Subcutaneous abdominal adipose tissue (tissue), 5 donors: ENCODE results near the gene ORAI3.

Experiments
- H3K27ac ChIP-seq: one replicate; pipeline ENCODE4 v1.7.0; 2013; ENCODE audit warnings: low read depth, mild to moderate bottlenecking, inconsistent platforms, low read length, moderate library complexity
- H3K27me3 ChIP-seq, 5 donors: one replicate each; pipeline ENCODE4 v1.7.0; 2013; ENCODE audit warnings: low read length in 5 of 5, inconsistent platforms in 1 of 5; ENCODE audit not compliant: control insufficient read depth in 5 of 5, insufficient read depth in 4 of 5
- H3K36me3 ChIP-seq, 5 donors: one replicate each; pipeline ENCODE4 v1.7.0; 2013; ENCODE audit warnings: low read length in 5 of 5; ENCODE audit not compliant: control insufficient read depth in 5 of 5, insufficient read depth in 5 of 5
- H3K4me1 ChIP-seq, 5 donors: one replicate each; pipeline ENCODE4 v1.7.0; 2013; ENCODE audit warnings: low read length in 5 of 5, mild to moderate bottlenecking in 3 of 5, moderate library complexity in 1 of 5; ENCODE audit not compliant: control insufficient read depth in 5 of 5, insufficient read depth in 5 of 5
- H3K4me3 ChIP-seq, 5 donors: one replicate each; pipeline ENCODE4 v1.7.0; 2013; ENCODE audit warnings: low read length in 5 of 5, low read depth in 1 of 5
- H3K9ac ChIP-seq, 5 donors: one replicate each; pipeline ENCODE4 v1.7.0; 2013; ENCODE audit warnings: low read length in 5 of 5, mild to moderate bottlenecking in 4 of 5, moderate library complexity in 3 of 5
- H3K9me3 ChIP-seq, 5 donors: one replicate each; pipeline ENCODE4 v1.7.0; 2013; ENCODE audit warnings: low read length in 5 of 5; ENCODE audit not compliant: control insufficient read depth in 5 of 5
- donor health status: healthy.
- donor health status: healthy.
- donor health status: healthy.
- donor health status: healthy.
- donor health status: healthy.

Gene ORAI3

DNA sequence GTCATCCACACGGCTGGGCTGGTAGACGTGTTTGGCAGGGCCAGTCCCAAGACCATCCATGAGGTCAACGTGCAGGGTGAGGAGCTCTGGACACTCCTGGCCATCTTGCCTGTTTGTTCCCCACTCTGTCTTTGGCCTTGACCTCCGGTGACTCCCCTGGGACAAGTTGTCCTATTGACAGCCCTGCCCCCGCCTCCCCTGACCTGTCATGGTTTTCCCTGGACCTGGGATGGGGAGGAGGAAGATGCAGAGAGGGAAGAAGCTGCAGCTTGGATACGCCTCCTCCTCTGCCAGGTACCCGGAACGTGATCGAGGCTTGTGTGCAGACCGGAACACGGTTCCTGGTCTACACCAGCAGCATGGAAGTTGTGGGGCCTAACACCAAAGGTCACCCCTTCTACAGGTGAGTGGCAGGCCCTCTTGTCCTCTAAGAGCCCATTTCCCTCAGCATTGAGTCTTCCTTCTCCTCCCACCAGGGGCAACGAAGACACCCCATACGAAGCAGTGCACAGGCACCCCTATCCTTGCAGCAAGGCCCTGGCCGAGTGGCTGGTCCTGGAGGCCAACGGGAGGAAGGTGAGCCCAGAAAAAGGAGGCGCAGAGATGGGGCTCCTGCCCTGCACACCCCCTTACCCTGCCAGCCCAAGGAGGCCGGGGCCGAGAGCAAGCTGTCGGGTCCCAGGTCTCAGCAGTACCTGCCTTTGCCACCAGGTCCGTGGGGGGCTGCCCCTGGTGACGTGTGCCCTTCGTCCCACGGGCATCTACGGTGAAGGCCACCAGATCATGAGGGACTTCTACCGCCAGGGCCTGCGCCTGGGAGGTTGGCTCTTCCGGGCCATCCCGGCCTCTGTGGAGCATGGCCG lies 37.5 kb downstream of the ORAI3 start:
- Histone ChIP-seq H3K9me3 (no peaks in the 10 kb centered on the region), H3K27me3 (no peaks in the 10 kb centered on the region), H3K9ac (peak overlapping the region in 2 of 5 donors; percentile 21 to 33), H3K4me3 (peak overlapping the region in 4 of 5 donors; percentile 12 to 73 (median 38)), H3K36me3 (peaks cover 0 to 50% (median 36%) of the 10 kb centered on the region in 5 donors), H3K4me1 (peaks cover 3 to 38% (median 20%) of the 10 kb centered on the region in 5 donors), H3K27ac (peak overlapping the region; percentile 29)

DNA sequence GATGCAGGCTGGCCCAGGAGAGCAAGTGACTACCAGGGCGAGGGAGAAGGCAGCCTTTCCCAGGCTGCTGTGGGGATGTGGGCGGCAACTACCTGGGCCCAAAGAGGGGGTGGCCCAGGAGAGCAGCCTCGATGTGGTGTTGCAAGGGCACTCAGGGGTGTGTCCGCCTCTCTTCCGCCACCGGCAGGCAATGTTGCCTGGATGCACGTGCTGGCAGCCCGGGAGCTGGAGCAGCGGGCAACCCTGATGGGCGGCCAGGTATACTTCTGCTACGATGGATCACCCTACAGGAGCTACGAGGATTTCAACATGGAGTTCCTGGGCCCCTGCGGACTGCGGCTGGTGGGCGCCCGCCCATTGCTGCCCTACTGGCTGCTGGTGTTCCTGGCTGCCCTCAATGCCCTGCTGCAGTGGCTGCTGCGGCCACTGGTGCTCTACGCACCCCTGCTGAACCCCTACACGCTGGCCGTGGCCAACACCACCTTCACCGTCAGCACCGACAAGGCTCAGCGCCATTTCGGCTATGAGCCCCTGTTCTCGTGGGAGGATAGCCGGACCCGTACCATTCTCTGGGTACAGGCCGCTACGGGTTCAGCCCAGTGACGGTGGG lies 38.8 kb downstream of the ORAI3 start:
- Histone ChIP-seq H3K9ac (no peak overlapping the region), H3K27ac (no peak overlapping the region), H3K9me3 (no peaks in the 10 kb centered on the region), H3K36me3 (peaks cover 0 to 39% (median 27%) of the 10 kb centered on the region in 5 donors), H3K27me3 (no peaks in the 10 kb centered on the region), H3K4me3 (no peak overlapping the region), H3K4me1 (peaks cover 3 to 36% (median 17%) of the 10 kb centered on the region in 5 donors)

DNA sequence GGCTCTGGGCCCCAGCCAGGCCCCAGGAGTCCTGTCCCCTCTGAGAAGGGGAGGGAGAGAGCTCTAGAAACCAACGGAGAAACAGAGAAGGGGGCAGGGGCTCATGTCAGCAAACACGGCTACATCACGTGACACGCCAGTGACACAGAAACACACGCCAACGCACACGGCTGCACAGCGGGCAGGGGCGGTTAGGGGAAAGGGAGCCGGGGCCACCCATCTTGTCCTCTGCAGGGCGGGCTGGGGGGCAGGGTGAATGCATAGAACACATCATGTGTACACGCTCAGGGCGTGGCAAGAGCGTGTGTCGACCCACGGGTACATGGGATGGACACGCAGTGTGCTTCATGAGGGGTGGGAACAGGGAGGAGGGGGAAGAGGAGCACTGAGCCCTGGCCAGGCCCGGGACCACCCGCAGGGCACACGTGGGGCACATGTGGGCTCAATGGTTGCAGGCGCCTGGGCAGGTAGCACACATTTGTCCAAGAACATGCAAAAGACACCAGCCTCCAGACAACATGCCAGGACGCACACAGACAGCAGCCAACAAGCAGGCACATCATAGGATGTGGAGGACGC lies 40.7 kb downstream of the ORAI3 start:
- Histone ChIP-seq H3K4me1 (peaks cover 3 to 27% (median 15%) of the 10 kb centered on the region in 5 donors), H3K4me3 (no peak overlapping the region), H3K9ac (no peak overlapping the region), H3K27ac (no peak overlapping the region), H3K9me3 (no peaks in the 10 kb centered on the region), H3K27me3 (no peaks in the 10 kb centered on the region), H3K36me3 (peaks cover 0 to 20% (median 10%) of the 10 kb centered on the region in 5 donors)

DNA sequence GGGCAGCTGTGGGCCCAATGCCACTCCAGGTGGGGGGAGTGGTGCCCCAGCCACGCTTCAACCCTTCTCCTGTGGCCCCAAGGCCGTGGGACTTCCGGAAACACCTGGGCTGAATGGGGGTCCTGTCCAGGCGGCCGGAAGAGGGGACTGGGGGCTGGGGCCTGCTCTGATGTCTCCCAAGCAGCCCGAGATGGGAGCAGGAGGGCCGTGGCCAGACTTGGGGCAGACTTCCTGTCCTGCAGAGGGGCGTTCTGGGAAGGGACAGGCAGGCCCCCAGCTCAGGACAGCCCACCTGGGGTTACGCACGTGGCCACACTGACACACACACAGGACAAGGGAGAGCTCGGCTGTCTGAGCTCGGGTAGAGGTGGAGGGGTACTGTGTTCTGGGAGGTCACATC lies 41.2 kb downstream of the ORAI3 start:
- H3K27ac ChIP-seq: no peak overlapping the region
- no peak overlapping the region for H3K4me3 ChIP-seq
- H3K36me3 ChIP-seq: peaks cover 0 to 20% (median 10%) of the 10 kb centered on the region in 5 donors
- H3K27me3 ChIP-seq: no peaks in the 10 kb centered on the region
- no peak overlapping the region for H3K9ac ChIP-seq
- H3K4me1 ChIP-seq: peaks cover 3 to 22% (median 14%) of the 10 kb centered on the region in 5 donors
- no peaks in the 10 kb centered on the region for H3K9me3 ChIP-seq

DNA sequence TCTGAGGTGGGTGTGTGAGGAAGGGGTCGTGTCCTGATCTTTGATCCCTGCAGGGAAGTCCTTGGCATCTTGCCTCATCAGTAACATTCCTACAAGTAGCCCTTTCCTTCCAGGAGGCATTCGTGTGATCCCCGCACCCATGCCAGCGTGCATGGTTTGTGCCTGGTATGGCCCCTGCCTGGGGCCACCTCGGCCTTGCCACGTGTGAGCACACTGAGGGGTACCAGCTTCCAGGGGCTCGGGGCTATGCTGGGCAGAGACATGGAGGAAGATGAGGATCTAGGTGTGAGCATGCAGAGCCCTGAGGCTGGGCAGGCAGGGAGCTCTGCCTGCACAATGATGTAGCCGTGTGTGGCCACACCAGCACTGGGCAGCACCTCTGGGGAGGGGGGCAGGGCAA lies 42.2 kb downstream of the ORAI3 start:
- Histone ChIP-seq H3K27me3 (no peaks in the 10 kb centered on the region), H3K27ac (no peak overlapping the region), H3K9me3 (no peaks in the 10 kb centered on the region), H3K4me1 (peaks cover 1 to 13% (median 5%) of the 10 kb centered on the region in 5 donors), H3K36me3 (peaks cover 0 to 20% (median 10%) of the 10 kb centered on the region in 5 donors), H3K9ac (no peak overlapping the region), H3K4me3 (no peak overlapping the region)

DNA sequence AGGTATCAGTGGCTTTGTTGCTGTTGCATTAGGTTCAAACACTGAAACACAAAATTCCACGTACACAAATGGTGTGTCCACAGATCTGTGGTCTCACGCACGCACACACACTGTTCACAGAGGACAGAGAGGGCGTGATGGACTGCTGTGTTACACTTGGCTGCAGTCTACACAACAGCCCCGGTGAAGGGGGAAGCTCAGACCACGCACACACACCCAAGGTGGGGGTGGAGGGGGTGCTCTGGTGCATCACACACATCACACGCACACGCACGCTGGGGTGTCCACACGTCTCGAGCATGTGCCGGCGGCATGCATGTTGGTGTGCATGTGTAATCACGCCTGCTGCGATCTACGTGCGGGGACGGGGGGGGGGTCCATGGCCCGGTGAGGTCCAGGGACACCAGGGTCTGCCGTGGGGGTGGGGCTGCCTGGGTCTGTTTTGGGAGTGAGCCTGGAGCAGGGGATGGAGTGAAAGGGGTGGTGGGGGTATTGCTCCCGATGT lies 43.5 kb downstream of the ORAI3 start:
- no peaks in the 10 kb centered on the region for H3K27me3 ChIP-seq
- no peak overlapping the region for H3K9ac ChIP-seq
- H3K4me1 ChIP-seq: peaks cover 0 to 12% (median 11%) of the 10 kb centered on the region in 5 donors
- peaks cover 0 to 12% (median 8%) of the 10 kb centered on the region in 5 donors for H3K36me3 ChIP-seq
- no peak overlapping the region for H3K4me3 ChIP-seq
- no peaks in the 10 kb centered on the region for H3K9me3 ChIP-seq
- H3K27ac ChIP-seq: no peak overlapping the region

DNA sequence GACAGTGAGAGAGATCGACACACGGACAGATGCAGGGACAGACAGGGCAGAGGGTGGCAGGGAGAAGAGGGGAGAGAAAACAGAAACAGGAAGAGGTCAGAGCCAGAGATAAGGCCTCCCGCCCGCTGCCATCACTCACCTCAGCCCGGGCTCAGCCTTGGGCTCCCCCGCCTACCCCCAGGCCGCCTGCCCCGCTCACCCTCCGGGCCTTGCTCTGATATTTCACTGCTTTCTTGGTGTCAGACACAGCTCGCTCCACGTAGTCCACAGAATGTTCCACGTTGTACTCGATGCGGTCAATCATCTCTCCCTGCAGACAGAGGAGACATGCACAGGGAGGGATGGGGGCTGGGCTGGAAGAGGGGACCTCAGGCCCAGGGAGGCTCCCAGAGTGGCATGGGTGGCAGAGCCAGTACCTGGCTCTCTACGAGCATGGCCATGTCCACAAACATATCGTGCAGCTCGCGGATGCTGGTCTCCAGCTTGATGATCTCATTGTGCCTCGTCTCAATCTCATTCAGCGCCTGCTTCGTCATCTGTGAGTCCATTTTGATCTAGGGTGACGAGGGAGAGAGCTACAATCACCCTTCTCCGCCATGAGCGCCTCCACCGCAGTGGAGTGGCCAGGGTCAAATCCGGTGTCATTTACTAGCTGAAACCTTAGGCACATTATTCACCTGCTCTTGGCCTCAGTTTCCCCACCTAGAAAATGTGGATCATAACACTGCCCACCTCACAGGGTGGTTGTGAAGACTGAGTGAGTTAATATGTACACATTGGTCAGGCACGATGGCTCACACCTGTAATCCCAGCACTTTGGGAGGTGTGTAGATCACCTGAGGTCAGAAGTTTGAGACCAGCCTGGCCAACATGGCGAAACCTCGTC lies 44.3 kb downstream of the ORAI3 start:
- no peak overlapping the region for H3K4me3 ChIP-seq
- peaks cover 3 to 20% (median 19%) of the 10 kb centered on the region in 5 donors for H3K4me1 ChIP-seq
- no peaks in the 10 kb centered on the region for H3K9me3 ChIP-seq
- no peaks in the 10 kb centered on the region for H3K27me3 ChIP-seq
- no peak overlapping the region for H3K9ac ChIP-seq
- no peak overlapping the region for H3K27ac ChIP-seq
- peaks cover 0 to 4% (median 2%) of the 10 kb centered on the region in 5 donors for H3K36me3 ChIP-seq

DNA sequence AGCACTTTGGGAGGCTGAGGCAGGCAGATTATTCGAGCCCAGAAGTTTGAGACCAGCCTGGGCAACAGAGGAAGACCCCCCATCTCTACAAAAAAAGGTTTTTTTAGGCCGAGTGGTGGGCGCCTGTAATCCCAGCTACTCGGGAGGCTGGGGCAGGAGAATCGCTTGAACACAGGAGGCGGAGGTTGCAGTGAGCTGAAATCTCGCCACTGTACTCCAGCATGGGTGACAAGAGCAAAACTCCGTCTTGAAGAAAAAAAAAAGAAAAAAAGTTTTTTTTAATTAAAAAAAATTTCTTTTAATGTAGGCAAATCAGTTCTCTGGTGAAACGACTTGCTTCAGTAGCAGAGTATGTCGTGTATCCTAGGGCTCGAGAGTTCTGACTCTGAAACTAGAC lies 47.1 kb downstream of the ORAI3 start:
- peaks cover 8 to 40% (median 34%) of the 10 kb centered on the region in 5 donors for H3K4me1 ChIP-seq
- peak overlapping the region in 1 of 5 donors; percentile 6 for H3K9ac ChIP-seq
- no peaks in the 10 kb centered on the region for H3K36me3 ChIP-seq
- H3K9me3 ChIP-seq: no peaks in the 10 kb centered on the region
- H3K4me3 ChIP-seq: peak overlapping the region in 2 of 5 donors; percentile 68 to 81
- no peak overlapping the region for H3K27ac ChIP-seq
- H3K27me3 ChIP-seq: no peaks in the 10 kb centered on the region

DNA sequence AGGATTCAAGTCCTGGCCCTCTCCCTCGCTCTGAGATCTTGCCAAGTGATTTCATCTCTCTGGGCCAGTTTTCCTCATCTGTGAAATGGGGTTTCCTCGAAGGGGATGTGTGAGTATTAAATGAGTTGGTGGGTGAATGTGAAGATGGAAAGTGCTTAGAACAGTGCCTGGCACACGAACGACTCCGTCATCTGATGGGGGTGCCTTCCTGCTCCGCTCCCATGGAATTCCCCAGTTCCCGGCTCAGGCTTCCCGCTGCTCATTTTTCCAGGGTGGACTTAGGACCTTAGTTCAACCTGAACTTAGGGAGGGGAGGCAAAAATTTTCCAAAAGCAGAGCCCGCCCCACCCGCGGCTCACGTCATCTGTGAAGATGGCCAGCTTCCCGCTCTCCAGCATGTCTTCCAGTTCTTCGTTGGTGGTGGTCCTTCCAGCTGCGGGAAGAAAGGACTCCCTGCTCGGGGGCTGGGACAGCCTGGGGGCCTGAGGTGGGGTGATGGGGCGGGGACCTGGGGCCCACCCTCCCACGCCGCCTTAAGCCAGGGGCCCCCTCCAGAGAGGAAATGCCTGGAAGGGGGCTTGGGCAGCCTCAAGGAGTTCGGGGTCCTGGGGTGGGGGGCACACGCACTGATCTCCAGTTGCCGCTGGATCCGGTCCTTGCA lies 47.6 kb downstream of the ORAI3 start:
- Histone ChIP-seq H3K36me3 (no peaks in the 10 kb centered on the region), H3K9me3 (no peaks in the 10 kb centered on the region), H3K4me3 (peak overlapping the region; percentile 68 to 96 (median 83)), H3K27me3 (no peaks in the 10 kb centered on the region), H3K9ac (peak overlapping the region in 4 of 5 donors; percentile 6 to 76 (median 69)), H3K4me1 (peaks cover 8 to 41% (median 34%) of the 10 kb centered on the region in 5 donors), H3K27ac (peak overlapping the region; percentile 62)
